Measurements from ENCODE around the gene NOL4L.

DNA sequence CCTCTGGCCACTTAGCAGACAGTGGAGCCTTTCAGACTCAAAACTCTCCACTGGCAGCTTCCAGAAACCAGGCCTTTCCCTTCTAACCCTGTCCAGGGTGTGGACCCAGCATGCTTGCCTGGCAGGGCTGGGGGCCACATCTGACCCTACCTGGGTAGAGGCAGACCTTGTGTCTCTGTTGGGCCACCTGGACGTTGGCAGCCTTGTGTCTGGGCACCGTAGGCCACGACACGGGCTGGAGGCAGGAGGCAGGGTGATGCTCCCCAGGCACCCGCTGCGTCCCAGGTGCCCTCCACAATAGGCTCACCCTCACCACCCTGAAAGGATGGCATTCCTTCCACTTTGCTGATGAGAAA lies 67.6 kb downstream of the NOL4L start:
- TF ChIP-seq, protein P1, sequence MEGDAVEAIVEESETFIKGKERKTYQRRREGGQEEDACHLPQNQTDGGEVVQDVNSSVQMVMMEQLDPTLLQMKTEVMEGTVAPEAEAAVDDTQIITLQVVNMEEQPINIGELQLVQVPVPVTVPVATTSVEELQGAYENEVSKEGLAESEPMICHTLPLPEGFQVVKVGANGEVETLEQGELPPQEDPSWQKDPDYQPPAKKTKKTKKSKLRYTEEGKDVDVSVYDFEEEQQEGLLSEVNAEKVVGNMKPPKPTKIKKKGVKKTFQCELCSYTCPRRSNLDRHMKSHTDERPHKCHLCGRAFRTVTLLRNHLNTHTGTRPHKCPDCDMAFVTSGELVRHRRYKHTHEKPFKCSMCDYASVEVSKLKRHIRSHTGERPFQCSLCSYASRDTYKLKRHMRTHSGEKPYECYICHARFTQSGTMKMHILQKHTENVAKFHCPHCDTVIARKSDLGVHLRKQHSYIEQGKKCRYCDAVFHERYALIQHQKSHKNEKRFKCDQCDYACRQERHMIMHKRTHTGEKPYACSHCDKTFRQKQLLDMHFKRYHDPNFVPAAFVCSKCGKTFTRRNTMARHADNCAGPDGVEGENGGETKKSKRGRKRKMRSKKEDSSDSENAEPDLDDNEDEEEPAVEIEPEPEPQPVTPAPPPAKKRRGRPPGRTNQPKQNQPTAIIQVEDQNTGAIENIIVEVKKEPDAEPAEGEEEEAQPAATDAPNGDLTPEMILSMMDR (IDR thresholded peaks at IDR 0.05): no peak
- no peak for TF ChIP-seq POLR2A (IDR thresholded peaks at IDR 0.05)

Data from thyroid gland (tissue), 4 donors.